Muscle layer of duodenum (tissue), 2 donors: ENCODE results near the gene PIK3R3.
"Not testable (repeated sequence)": the region's sequence is repeated elsewhere in the genome, so short reads cannot be mapped to it uniquely, and the experiment has no call there.

Experiments used
- H3K27ac ChIP-seq: one replicate; pipeline ENCODE4 v1.7.0; 2013; ENCODE audit warnings: mild to moderate bottlenecking, low read length
- H3K27me3 ChIP-seq: one replicate; pipeline ENCODE4 v1.7.0; 2013; ENCODE audit warnings: low read depth, mild to moderate bottlenecking, control low read depth, low read length
- H3K36me3 ChIP-seq, 2 donors: one replicate each; pipeline ENCODE4 v1.7.0; 2013; ENCODE audit warnings: low read length in 2 of 2, control low read depth in 1 of 2, mild to moderate bottlenecking in 1 of 2; ENCODE audit not compliant: insufficient read depth in 2 of 2, control insufficient read depth in 1 of 2
- H3K4me1 ChIP-seq, 2 donors: one replicate each; pipeline ENCODE4 v1.7.0; 2013; ENCODE audit warnings: low read length in 2 of 2, mild to moderate bottlenecking in 2 of 2, control low read depth in 1 of 2, moderate library complexity in 1 of 2; ENCODE audit not compliant: insufficient read depth in 2 of 2, control insufficient read depth in 1 of 2
- H3K4me3 ChIP-seq, 2 donors: one replicate each; pipeline ENCODE4 v1.7.0; 2013; ENCODE audit warnings: low read length in 2 of 2, low read depth in 1 of 2, mild to moderate bottlenecking in 1 of 2
- H3K9me3 ChIP-seq, 2 donors: one replicate each; pipeline ENCODE4 v1.7.0; 2013; ENCODE audit warnings: low read length in 2 of 2, control low read depth in 1 of 2, mild to moderate bottlenecking in 1 of 2; ENCODE audit not compliant: control insufficient read depth in 1 of 2
- donor health status: healthy.

The PIK3R3 gene

GRCh38 chr1:46057781-46058180 lies 74.6 kb downstream of the PIK3R3 start:
- Histone ChIP-seq H3K27me3 (no peaks in the 10 kb centered on the region), H3K4me3 (no peak overlapping the region), H3K27ac (no peak overlapping the region), H3K36me3 (peaks cover 12 to 18% of the 10 kb centered on the region in 2 donors), H3K9me3 (no peaks in the 10 kb centered on the region), H3K4me1 (no peaks in the 10 kb centered on the region)

GRCh38 chr1:46057215-46057614 lies 75.2 kb downstream of the PIK3R3 start:
- not testable (repeated sequence) for H3K27ac ChIP-seq, H3K4me3 ChIP-seq, H3K27me3 ChIP-seq, H3K9me3 ChIP-seq, H3K4me1 ChIP-seq
- H3K36me3 ChIP-seq = peaks cover 12 to 18% of the 10 kb centered on the region in 2 donors

GRCh38 chr1:46056325-46056724 lies 76.1 kb downstream of the PIK3R3 start:
- no peak overlapping the region for H3K4me3 ChIP-seq
- peaks cover 8 to 13% of the 10 kb centered on the region in 2 donors for H3K36me3 ChIP-seq
- no peaks in the 10 kb centered on the region for H3K27me3 ChIP-seq
- H3K27ac ChIP-seq = no peak overlapping the region
- H3K9me3 ChIP-seq = no peaks in the 10 kb centered on the region
- no peaks in the 10 kb centered on the region for H3K4me1 ChIP-seq

GRCh38 chr1:46053734-46054133 lies 78.7 kb downstream of the PIK3R3 start:
- no peaks in the 10 kb centered on the region for H3K9me3 ChIP-seq
- H3K4me3 ChIP-seq = no peak overlapping the region
- H3K27me3 ChIP-seq = no peaks in the 10 kb centered on the region
- no peak overlapping the region for H3K27ac ChIP-seq
- peaks cover 4 to 9% of the 10 kb centered on the region in 2 donors for H3K36me3 ChIP-seq
- H3K4me1 ChIP-seq = no peaks in the 10 kb centered on the region

GRCh38 chr1:46044116-46044515 lies 88.3 kb downstream of the PIK3R3 start:
- Histone ChIP-seq H3K4me3 (no peak overlapping the region), H3K27ac (no peak overlapping the region), H3K4me1 (peaks cover 0 to 7% of the 10 kb centered on the region in 2 donors), H3K36me3 (peaks cover 0 to 4% of the 10 kb centered on the region in 2 donors), H3K9me3 (no peaks in the 10 kb centered on the region), H3K27me3 (no peaks in the 10 kb centered on the region)

- H3K27ac ChIP-seq = no peak overlapping the region
Measured at GRCh38 chr1:46043458-46044017, 88.9 kb downstream of the PIK3R3 start.

GRCh38 chr1:46041974-46042373 lies 90.5 kb downstream of the PIK3R3 start:
- peaks cover 0 to 7% of the 10 kb centered on the region in 2 donors for H3K4me1 ChIP-seq
- no peak overlapping the region for H3K4me3 ChIP-seq
- no peaks in the 10 kb centered on the region for H3K9me3 ChIP-seq
- peaks cover 0 to 4% of the 10 kb centered on the region in 2 donors for H3K36me3 ChIP-seq
- H3K27me3 ChIP-seq = no peaks in the 10 kb centered on the region
- H3K27ac ChIP-seq = no peak overlapping the region

More at GRCh38 chr1:46043458-46044017, 88.9 kb downstream of the PIK3R3 start:
- peaks cover 0 to 4% of the 10 kb centered on the region in 2 donors for H3K36me3 ChIP-seq
- no peaks in the 10 kb centered on the region for H3K27me3 ChIP-seq
- H3K4me1 ChIP-seq = peaks cover 0 to 7% of the 10 kb centered on the region in 2 donors
- no peaks in the 10 kb centered on the region for H3K9me3 ChIP-seq
- H3K4me3 ChIP-seq = no peak overlapping the region

GRCh38 chr1:46041551-46041950 lies 90.9 kb downstream of the PIK3R3 start:
- Histone ChIP-seq H3K9me3 (no peaks in the 10 kb centered on the region), H3K36me3 (peaks cover 0 to 4% of the 10 kb centered on the region in 2 donors), H3K4me3 (no peak overlapping the region), H3K4me1 (peaks cover 0 to 7% of the 10 kb centered on the region in 2 donors), H3K27me3 (no peaks in the 10 kb centered on the region), H3K27ac (no peak overlapping the region)

- Histone ChIP-seq H3K27me3 (no peaks in the 10 kb centered on the region), H3K36me3 (peaks cover 0 to 10% of the 10 kb centered on the region in 2 donors), H3K4me3 (no peak overlapping the region), H3K4me1 (peaks cover 0 to 7% of the 10 kb centered on the region in 2 donors), H3K9me3 (no peaks in the 10 kb centered on the region), H3K27ac (no peak overlapping the region)
Measured at GRCh38 chr1:46039571-46040052, 92.8 kb downstream of the PIK3R3 start.

GRCh38 chr1:46036894-46037839 lies 95.3 kb downstream of the PIK3R3 start:
- Histone ChIP-seq H3K36me3 (peaks cover 6 to 22% of the 10 kb centered on the region in 2 donors), H3K27me3 (no peaks in the 10 kb centered on the region), H3K4me3 (no peak overlapping the region), H3K27ac (no peak overlapping the region), H3K4me1 (peaks cover 0 to 5% of the 10 kb centered on the region in 2 donors), H3K9me3 (no peaks in the 10 kb centered on the region)
